ENCODE results near the gene RIPOR2.

- TF ChIP-seq CTCF (IDR thresholded peaks at IDR 0.05; ENCODE audit: low read depth, low read length): no peak
- no peak for TF ChIP-seq EZH2phosphoT487 (IDR thresholded peaks at IDR 0.05; ENCODE audit: low read depth)
These were observed 30.6 kb upstream of the RIPOR2 start for GRCh38 chr6:24966381-24966780.

Data from OCI-LY3 (cell line).